Breast epithelium (tissue), 3 donors: Measurements from ENCODE around the gene SLC43A2.

ENCODE experiments used
- CTCF ChIP-seq, 3 donors: fragments of 450-650 bp; IDR thresholded peaks; one replicate each; pipeline ENCODE4 v1.5.1; 2016 to 2017; ENCODE audit warnings: antibody characterized with exemption in 3 of 3, mild to moderate bottlenecking in 3 of 3, moderate library complexity in 3 of 3
- POLR2A ChIP-seq: fragments of 450-650 bp; IDR thresholded peaks from one replicate; pipeline ENCODE4 v1.6.1; 2016; ENCODE audit warnings: antibody characterized with exemption, mild to moderate bottlenecking, moderate library complexity

GRCh38 chr17:1559047-1560043 is 69.3 kb downstream of the SLC43A2 start:
- TF ChIP-seq CTCF (IDR thresholded peaks at IDR 0.05) (no peak), POLR2A (no peak)
